A375 (cell line): ENCODE data around the gene ABL1. TPM values are rescaled to one million over a fixed set of nuclear protein-coding genes. Genes with fewer than 3 reads are reported as not detected.

Experiments
- total RNA-seq: library from RNA; depleted of rRNA; stranded (reverse); fragments of >200 nt; shearing (Covaris generic); gene quantifications from 2 replicates; pipeline ENCODE4 v1.2.3, GENCODE V29; 2014; rRNA removed

Gene ABL1
- 30.1 and 30.9 TPM in 2 replicates for total RNA-seq

DNA sequence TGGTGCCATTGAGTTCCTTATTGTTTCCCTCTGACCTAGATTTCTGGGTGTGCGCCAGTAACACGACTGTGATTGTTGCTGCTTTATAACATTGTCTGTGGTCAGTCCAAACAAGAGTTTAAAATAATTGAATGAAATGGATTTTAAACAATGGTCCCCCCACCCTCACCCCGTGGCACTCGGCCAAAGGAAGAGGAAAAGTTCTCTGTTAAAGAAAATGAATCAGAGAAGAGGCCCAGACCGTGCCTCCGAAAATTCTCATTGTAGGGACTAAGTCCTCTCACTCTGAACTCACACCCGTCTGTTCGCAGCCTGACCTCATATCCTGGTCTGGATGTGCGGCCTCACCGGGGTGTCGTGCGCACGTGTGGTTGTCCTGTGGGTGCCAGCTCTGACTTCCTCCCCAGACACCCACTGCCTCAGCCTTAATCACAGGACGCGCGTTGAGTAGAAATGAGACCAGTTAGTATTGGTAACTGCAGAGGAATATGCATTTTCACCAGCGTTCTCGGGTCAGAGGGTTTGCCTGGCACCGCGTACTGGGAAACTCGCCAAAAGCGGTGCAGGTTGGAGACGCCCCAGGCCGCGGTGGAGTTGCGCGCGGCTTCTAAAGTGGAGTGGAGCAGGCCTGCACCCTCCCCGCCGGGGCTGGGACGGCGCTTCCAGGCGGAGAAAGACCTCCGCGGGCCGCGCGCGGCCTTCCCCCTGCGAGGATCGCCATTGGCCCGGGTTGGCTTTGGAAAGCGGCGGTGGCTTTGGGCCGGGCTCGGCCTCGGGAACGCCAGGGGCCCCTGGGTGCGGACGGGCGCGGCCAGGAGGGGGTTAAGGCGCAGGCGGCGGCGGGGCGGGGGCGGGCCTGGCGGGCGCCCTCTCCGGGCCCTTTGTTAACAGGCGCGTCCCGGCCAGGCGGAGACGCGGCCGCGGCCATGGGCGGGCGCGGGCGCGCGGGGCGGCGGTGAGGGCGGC lies at the start of gene ABL1:
Gene ABL1, plus strand, starts transcription at position 884 of the 966 bp plus-strand sequence. CDS start 193 bp downstream, outside the sequence.

DNA sequence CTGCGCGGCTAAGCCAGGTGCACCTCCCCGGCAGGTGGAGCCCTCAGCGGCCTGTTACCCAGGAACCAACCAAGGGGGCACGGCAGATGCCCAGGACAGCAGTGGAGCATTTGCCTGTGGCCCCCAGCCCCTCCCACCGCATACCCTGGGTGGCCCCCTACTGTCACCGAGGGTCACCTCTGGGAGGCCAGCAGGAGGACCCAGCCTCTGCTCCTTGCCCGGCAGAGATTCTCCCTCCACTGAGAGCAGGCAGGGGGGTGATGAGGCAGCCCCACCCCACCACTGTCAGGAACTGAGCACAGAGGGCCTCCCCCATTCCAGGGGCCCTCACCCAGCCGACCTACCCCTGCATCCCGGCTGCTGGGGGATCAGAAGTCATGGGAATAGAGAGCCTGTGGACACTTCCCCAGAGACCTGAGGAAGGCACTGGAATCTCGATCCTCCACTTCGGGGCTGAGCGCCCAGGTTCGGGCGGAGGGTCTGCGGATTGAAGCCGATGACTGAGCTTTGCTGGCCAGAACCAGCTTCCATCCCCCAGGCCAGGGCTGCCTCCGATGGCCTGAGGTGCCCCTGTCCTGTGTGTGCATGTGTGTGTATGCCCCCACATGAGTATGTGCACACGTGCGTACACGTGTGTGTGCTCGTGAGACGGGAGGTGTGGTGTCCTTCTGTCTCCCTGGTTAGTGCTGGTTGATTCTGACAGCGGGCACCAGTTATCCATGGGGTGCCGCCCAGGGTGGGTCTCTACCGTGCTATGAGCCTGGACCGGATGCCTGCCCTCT lies 61.4 kb downstream of the ABL1 start, which contains the start of gene QRFP:
Gene QRFP, minus strand, starts transcription at position 580 of the 782 bp plus-strand sequence. CDS start 2,974 bp downstream, outside the sequence.

Other genes with a start within 250 kb of the ABL1 start
- gene PRDM12, start 170.7 kb upstream of the ABL1 start, total RNA-seq: 0.08 and 0.11 TPM in 2 replicates
- 70.8 and 84.0 TPM in 2 replicates for gene EXOSC2, start 141.5 kb upstream of the ABL1 start, total RNA-seq
- not detected in 2 replicates for gene QRFP, start 61.6 kb downstream of the ABL1 start, total RNA-seq
- 1.1 and 6.1 TPM in 2 replicates for gene FIBCD1, start 104.0 kb downstream of the ABL1 start, total RNA-seq
- 0.11 and 1.5 TPM in 2 replicates for gene LAMC3, start 173.9 kb downstream of the ABL1 start, total RNA-seq